Measurements from ENCODE around the gene APOBEC3B. TPM values are rescaled to one million over a fixed set of nuclear protein-coding genes. Genes with fewer than 3 reads are reported as not detected.

APOBEC3B gene
- polyA plus RNA-seq, 1 of the 3 experiments (the other 2 are of a cell fraction) = not detected

- H3K9ac ChIP-seq = no peak overlapping the region
- H4K20me1 ChIP-seq (ENCODE audit: insufficient read depth) = no peaks in the 10 kb centered on the region
- H3K9me3 ChIP-seq = no peaks in the 10 kb centered on the region
- no peak overlapping the region for H3K4me3 ChIP-seq (ENCODE audit: low read depth in 2 of 2, low read length in 1 of 2)
- no peaks in the 10 kb centered on the region; the same call in 1 of the 2 replicates for H3K27me3 ChIP-seq (ENCODE audit: insufficient read depth)
- no peaks in the 10 kb centered on the region for H3K4me1 ChIP-seq (ENCODE audit: control insufficient read depth in 1 of 2, insufficient read depth in 2 of 2, low read depth in 1 of 2, low read length in 1 of 2)
- TF ChIP-seq SIN3A (IDR thresholded peaks at IDR 0.05; ENCODE audit: borderline replicate concordance, low read depth, low read length) (no peak), FOXJ3 (CRISPR knock-in tag; IDR thresholded peaks at IDR 0.05) (no peak)
- TF ChIP-seq, protein P1, sequence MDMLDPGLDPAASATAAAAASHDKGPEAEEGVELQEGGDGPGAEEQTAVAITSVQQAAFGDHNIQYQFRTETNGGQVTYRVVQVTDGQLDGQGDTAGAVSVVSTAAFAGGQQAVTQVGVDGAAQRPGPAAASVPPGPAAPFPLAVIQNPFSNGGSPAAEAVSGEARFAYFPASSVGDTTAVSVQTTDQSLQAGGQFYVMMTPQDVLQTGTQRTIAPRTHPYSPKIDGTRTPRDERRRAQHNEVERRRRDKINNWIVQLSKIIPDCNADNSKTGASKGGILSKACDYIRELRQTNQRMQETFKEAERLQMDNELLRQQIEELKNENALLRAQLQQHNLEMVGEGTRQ (IDR thresholded peaks at IDR 0.05; ENCODE audit: borderline replicate concordance, low read depth, low read length) = no peak
- TF ChIP-seq, protein P2, sequence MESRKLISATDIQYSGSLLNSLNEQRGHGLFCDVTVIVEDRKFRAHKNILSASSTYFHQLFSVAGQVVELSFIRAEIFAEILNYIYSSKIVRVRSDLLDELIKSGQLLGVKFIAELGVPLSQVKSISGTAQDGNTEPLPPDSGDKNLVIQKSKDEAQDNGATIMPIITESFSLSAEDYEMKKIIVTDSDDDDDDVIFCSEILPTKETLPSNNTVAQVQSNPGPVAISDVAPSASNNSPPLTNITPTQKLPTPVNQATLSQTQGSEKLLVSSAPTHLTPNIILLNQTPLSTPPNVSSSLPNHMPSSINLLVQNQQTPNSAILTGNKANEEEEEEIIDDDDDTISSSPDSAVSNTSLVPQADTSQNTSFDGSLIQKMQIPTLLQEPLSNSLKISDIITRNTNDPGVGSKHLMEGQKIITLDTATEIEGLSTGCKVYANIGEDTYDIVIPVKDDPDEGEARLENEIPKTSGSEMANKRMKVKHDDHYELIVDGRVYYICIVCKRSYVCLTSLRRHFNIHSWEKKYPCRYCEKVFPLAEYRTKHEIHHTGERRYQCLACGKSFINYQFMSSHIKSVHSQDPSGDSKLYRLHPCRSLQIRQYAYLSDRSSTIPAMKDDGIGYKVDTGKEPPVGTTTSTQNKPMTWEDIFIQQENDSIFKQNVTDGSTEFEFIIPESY (IDR thresholded peaks at IDR 0.05; ENCODE audit: borderline replicate concordance, low read depth) = no peak
- H3K9me2 ChIP-seq = no peaks in the 10 kb centered on the region
- DNase-seq = no peak
- ChIA-PET CTCF (interaction anchor here (1.4 kb wide), 1 partner anchor 10 kb away, joined by 3 read pairs; no protein-coding TSS in a partner anchor), POLR2A (no interaction called here)
- no peaks in the 10 kb centered on the region for H3K79me2 ChIP-seq (ENCODE audit: insufficient read depth)
- H3K36me3 ChIP-seq (replicated peaks in 1 of 2; ENCODE audit: control insufficient read depth in 1 of 2, insufficient read depth in 2 of 2, low read length in 1 of 2) = no peaks in the 10 kb centered on the region
- WGBS (ENCODE audit: low lambda C conversion rate) = 69% methylated on average over 5 of the region's 6 CpGs
- H3K4me2 ChIP-seq = no peak overlapping the region
- H3K27ac ChIP-seq (ENCODE audit: low read depth in 2 of 2, low read length in 1 of 2) = no peak overlapping the region
- H3F3A ChIP-seq (replicated peaks; ENCODE audit: insufficient read depth) = no peaks in the 10 kb centered on the region
- H2AFZ ChIP-seq (ENCODE audit: low read depth) = no peak overlapping the region
Measured at GRCh38 chr22:38940811-38941384, 41.2 kb upstream of the APOBEC3B start.

DNA sequence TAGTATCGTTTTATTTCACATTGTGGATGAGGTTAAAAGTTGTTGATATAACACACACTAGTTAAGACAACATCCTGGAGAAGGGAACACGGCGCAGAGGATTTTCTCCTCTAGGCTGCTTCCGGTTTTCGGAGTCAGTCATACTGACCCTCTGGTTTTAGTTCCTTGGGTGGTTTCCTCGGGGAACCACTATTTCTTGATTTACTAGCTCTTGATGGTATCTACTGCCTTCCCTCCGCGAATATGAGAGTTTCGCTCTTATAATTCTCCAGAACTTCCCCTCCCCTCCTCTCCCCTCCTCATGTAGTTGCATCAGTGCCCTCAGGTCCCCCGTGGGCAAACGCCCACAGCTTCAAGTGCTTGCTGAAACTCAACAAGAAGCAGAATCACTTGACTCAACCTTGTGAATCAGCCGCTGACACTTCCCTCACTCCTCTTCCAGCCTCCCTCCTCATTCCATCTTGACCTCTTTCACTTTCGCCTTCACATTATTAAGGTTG, 40.6 kb upstream of the APOBEC3B start:
- no peak overlapping the region for H2AFZ ChIP-seq (ENCODE audit: low read depth)
- ChIA-PET CTCF (interaction anchor here (1.4 kb wide), 1 partner anchor 10 kb away, joined by 3 read pairs; no protein-coding TSS in a partner anchor), POLR2A (no interaction called here)
- H3K4me1 ChIP-seq (ENCODE audit: control insufficient read depth in 1 of 2, insufficient read depth in 2 of 2, low read depth in 1 of 2, low read length in 1 of 2) = no peaks in the 10 kb centered on the region
- H3K9me2 ChIP-seq = no peaks in the 10 kb centered on the region
- H3K36me3 ChIP-seq (replicated peaks in 1 of 2; ENCODE audit: control insufficient read depth in 1 of 2, insufficient read depth in 2 of 2, low read length in 1 of 2) = no peaks in the 10 kb centered on the region
- no peak overlapping the region for H3K9ac ChIP-seq
- H3K4me3 ChIP-seq (ENCODE audit: low read depth in 2 of 2, low read length in 1 of 2) = no peak overlapping the region
- no peaks in the 10 kb centered on the region for H3K79me2 ChIP-seq (ENCODE audit: insufficient read depth)
- TF ChIP-seq, protein P3, sequence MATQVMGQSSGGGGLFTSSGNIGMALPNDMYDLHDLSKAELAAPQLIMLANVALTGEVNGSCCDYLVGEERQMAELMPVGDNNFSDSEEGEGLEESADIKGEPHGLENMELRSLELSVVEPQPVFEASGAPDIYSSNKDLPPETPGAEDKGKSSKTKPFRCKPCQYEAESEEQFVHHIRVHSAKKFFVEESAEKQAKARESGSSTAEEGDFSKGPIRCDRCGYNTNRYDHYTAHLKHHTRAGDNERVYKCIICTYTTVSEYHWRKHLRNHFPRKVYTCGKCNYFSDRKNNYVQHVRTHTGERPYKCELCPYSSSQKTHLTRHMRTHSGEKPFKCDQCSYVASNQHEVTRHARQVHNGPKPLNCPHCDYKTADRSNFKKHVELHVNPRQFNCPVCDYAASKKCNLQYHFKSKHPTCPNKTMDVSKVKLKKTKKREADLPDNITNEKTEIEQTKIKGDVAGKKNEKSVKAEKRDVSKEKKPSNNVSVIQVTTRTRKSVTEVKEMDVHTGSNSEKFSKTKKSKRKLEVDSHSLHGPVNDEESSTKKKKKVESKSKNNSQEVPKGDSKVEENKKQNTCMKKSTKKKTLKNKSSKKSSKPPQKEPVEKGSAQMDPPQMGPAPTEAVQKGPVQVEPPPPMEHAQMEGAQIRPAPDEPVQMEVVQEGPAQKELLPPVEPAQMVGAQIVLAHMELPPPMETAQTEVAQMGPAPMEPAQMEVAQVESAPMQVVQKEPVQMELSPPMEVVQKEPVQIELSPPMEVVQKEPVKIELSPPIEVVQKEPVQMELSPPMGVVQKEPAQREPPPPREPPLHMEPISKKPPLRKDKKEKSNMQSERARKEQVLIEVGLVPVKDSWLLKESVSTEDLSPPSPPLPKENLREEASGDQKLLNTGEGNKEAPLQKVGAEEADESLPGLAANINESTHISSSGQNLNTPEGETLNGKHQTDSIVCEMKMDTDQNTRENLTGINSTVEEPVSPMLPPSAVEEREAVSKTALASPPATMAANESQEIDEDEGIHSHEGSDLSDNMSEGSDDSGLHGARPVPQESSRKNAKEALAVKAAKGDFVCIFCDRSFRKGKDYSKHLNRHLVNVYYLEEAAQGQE (IDR thresholded peaks at IDR 0.05; ENCODE audit: low read depth, low read length) = no peak
- TF ChIP-seq NRF1 (IDR thresholded peaks at IDR 0.05; ENCODE audit: low read depth, low read length) = no peak
- TF ChIP-seq MAX (IDR thresholded peaks at IDR 0.05; ENCODE audit: low read depth) = no peak
- TF ChIP-seq RXRA (IDR thresholded peaks at IDR 0.05; ENCODE audit: borderline replicate concordance, low read depth) = no peak
- TF ChIP-seq FOSL2 (IDR thresholded peaks at IDR 0.05; ENCODE audit: borderline replicate concordance, low read depth) = no peak
- TF ChIP-seq NFIC (IDR thresholded peaks at IDR 0.05; ENCODE audit: borderline replicate concordance) = no peak
- TF ChIP-seq TAF1 (IDR thresholded peaks at IDR 0.05; ENCODE audit: borderline replicate concordance, low read depth, low read length) = no peak
- no peak for TF ChIP-seq MXI1 (IDR thresholded peaks at IDR 0.05; ENCODE audit: low read depth, low read length)
- no peak for TF ChIP-seq GATA2 (CRISPR knock-in tag; IDR thresholded peaks at IDR 0.05)
- no peak for TF ChIP-seq FOXJ3 (CRISPR knock-in tag; IDR thresholded peaks at IDR 0.05)
- TF ChIP-seq RCOR1 (IDR thresholded peaks at IDR 0.05; ENCODE audit: low read length) = no peak
- H3K4me2 ChIP-seq = no peak overlapping the region
- no peaks in the 10 kb centered on the region; the same call in 1 of the 2 replicates for H3K27me3 ChIP-seq (ENCODE audit: insufficient read depth)
- no peaks in the 10 kb centered on the region for H3K9me3 ChIP-seq
- 63% methylated on average over 13 of the region's 13 CpGs for WGBS (ENCODE audit: low lambda C conversion rate)
- no peak overlapping the region for H3K27ac ChIP-seq (ENCODE audit: low read depth in 2 of 2, low read length in 1 of 2)
- H4K20me1 ChIP-seq (ENCODE audit: insufficient read depth) = no peaks in the 10 kb centered on the region
- H3F3A ChIP-seq (replicated peaks; ENCODE audit: insufficient read depth) = no peaks in the 10 kb centered on the region
- no peak for DNase-seq
